ENCODE data around the gene ICOS. TPM values are rescaled to one million over a fixed set of nuclear protein-coding genes. Genes with fewer than 3 reads are reported as not detected.

ICOS gene
- total RNA-seq, 1 experiment from 2014 or later: not detected

- Histone ChIP-seq H2AFZ (no peak overlapping the region), H3K4me3 (no peak overlapping the region), H3K4me2 (no peak overlapping the region), H4K20me1 (ENCODE audit: insufficient read depth) (no peaks in the 10 kb centered on the region), H3K9me2 (ENCODE audit: insufficient read depth) (no peaks in the 10 kb centered on the region), H3K79me2 (ENCODE audit: low read depth) (no peaks in the 10 kb centered on the region), H3K27me3 (ENCODE audit: insufficient read depth, low read depth) (no peaks in the 10 kb centered on the region), H3K4me1 (replicated peaks; ENCODE audit: insufficient read depth) (no peaks in the 10 kb centered on the region), H3K27ac (no peak overlapping the region), H3K36me3 (ENCODE audit: low read depth) (no peaks in the 10 kb centered on the region), H3K9me3 (ENCODE audit: insufficient read depth, low read depth) (no peaks in the 10 kb centered on the region), H3F3A (ENCODE audit: insufficient read depth, low read depth) (no peaks in the 10 kb centered on the region)
- intact Hi-C loops (cut with micrococcal nuclease; ENCODE audit: unreplicated experiment): no loop called here
- BruUV-seq (replicated peaks): no TSS peak
- no peak for DNase-seq
- POLR2A ChIA-PET (ENCODE audit: unreplicated experiment): no interaction called here
- CTCF ChIA-PET: no interaction called here
- TF ChIP-seq CTCF (conservative IDR thresholded peaks at IDR 0.05) (no peak), EZH2 (IDR thresholded peaks at IDR 0.05; ENCODE audit: low read depth) (no peak)
Measured at GRCh38 chr2:203934041-203934492, 2.5 kb upstream of the ICOS start.

GRCh38 chr2:203934711-203935438, 1.7 kb upstream of the ICOS start:
- no peaks in the 10 kb centered on the region for H3K9me3 ChIP-seq (ENCODE audit: insufficient read depth, low read depth)
- no peak for DNase-seq
- no peak overlapping the region for H3K4me2 ChIP-seq
- no peaks in the 10 kb centered on the region for H3K4me1 ChIP-seq (replicated peaks; ENCODE audit: insufficient read depth)
- no peaks in the 10 kb centered on the region for H4K20me1 ChIP-seq (ENCODE audit: insufficient read depth)
- CTCF ChIA-PET: no interaction called here
- H3K4me3 ChIP-seq: no peak overlapping the region
- no peaks in the 10 kb centered on the region for H3K27me3 ChIP-seq (ENCODE audit: insufficient read depth, low read depth)
- POLR2A ChIA-PET (ENCODE audit: unreplicated experiment): interaction anchor here (0.6 kb wide), 1 partner anchor 1894 kb away, joined by 8 read pairs; no protein-coding TSS in a partner anchor
- intact Hi-C loops (cut with micrococcal nuclease; ENCODE audit: unreplicated experiment): no loop called here
- no peaks in the 10 kb centered on the region for H3F3A ChIP-seq (ENCODE audit: insufficient read depth, low read depth)
- no peaks in the 10 kb centered on the region for H3K9me2 ChIP-seq (ENCODE audit: insufficient read depth)
- H3K79me2 ChIP-seq (ENCODE audit: low read depth): no peaks in the 10 kb centered on the region
- no TSS peak for BruUV-seq (replicated peaks)
- H3K27ac ChIP-seq: no peak overlapping the region
- H3K36me3 ChIP-seq (ENCODE audit: low read depth): no peaks in the 10 kb centered on the region
- no peak overlapping the region for H2AFZ ChIP-seq
- no peak for TF ChIP-seq EZH2 (IDR thresholded peaks at IDR 0.05; ENCODE audit: low read depth)
- no peak for TF ChIP-seq CTCF (conservative IDR thresholded peaks at IDR 0.05)

- Histone ChIP-seq H3K9me2 (ENCODE audit: insufficient read depth) (no peaks in the 10 kb centered on the region), H3K27ac (no peak overlapping the region), H3K27me3 (ENCODE audit: insufficient read depth, low read depth) (no peaks in the 10 kb centered on the region), H3K9me3 (ENCODE audit: insufficient read depth, low read depth) (no peaks in the 10 kb centered on the region), H4K20me1 (ENCODE audit: insufficient read depth) (no peaks in the 10 kb centered on the region), H3K4me3 (no peak overlapping the region), H3K79me2 (ENCODE audit: low read depth) (no peaks in the 10 kb centered on the region), H3K4me2 (no peak overlapping the region), H2AFZ (no peak overlapping the region), H3K36me3 (ENCODE audit: low read depth) (no peaks in the 10 kb centered on the region), H3F3A (ENCODE audit: insufficient read depth, low read depth) (no peaks in the 10 kb centered on the region), H3K4me1 (replicated peaks; ENCODE audit: insufficient read depth) (no peaks in the 10 kb centered on the region)
- POLR2A ChIA-PET (ENCODE audit: unreplicated experiment): no interaction called here
- no peak for DNase-seq
- CTCF ChIA-PET: no interaction called here
- TF ChIP-seq CTCF (conservative IDR thresholded peaks at IDR 0.05) (no peak), EZH2 (IDR thresholded peaks at IDR 0.05; ENCODE audit: low read depth) (no peak)
- intact Hi-C loops (cut with micrococcal nuclease; ENCODE audit: unreplicated experiment): no loop called here
- no TSS peak for BruUV-seq (replicated peaks)
Measured at GRCh38 chr2:203935568-203935967, 995 bp upstream of the ICOS start.

All from PC-9 (cell line).